ENCODE results near the gene ZNF653.

GRCh38 chr19:11534538-11534937 is 28.9 kb upstream of the ZNF653 start:
- TF ChIP-seq POLR2AphosphoS5 (IDR thresholded peaks at IDR 0.05; ENCODE audit: insufficient read depth, low read depth, low read length) (no peak), POLR2A (IDR thresholded peaks at IDR 0.05; ENCODE audit: low read depth, low read length) (no peak), MAX (IDR thresholded peaks at IDR 0.05; ENCODE audit: insufficient read depth, insufficient read length) (no peak), EZH2 (IDR thresholded peaks at IDR 0.05; ENCODE audit: borderline replicate concordance, low read depth, low read length, severe bottlenecking) (no peak), GATA2 (IDR thresholded peaks at IDR 0.05; ENCODE audit: insufficient read depth, insufficient read length, low read depth, low read length) (no peak)
- TF ChIP-seq, protein P1, sequence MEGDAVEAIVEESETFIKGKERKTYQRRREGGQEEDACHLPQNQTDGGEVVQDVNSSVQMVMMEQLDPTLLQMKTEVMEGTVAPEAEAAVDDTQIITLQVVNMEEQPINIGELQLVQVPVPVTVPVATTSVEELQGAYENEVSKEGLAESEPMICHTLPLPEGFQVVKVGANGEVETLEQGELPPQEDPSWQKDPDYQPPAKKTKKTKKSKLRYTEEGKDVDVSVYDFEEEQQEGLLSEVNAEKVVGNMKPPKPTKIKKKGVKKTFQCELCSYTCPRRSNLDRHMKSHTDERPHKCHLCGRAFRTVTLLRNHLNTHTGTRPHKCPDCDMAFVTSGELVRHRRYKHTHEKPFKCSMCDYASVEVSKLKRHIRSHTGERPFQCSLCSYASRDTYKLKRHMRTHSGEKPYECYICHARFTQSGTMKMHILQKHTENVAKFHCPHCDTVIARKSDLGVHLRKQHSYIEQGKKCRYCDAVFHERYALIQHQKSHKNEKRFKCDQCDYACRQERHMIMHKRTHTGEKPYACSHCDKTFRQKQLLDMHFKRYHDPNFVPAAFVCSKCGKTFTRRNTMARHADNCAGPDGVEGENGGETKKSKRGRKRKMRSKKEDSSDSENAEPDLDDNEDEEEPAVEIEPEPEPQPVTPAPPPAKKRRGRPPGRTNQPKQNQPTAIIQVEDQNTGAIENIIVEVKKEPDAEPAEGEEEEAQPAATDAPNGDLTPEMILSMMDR (IDR thresholded peaks at IDR 0.05; ENCODE audit: extremely low read depth in 1 of 2, insufficient read depth in 1 of 2, low read depth in 1 of 2, low read length in 2 of 2) = no peak
